HG03060 (cell line): Measurements from ENCODE around the gene RAX2.
"Not testable (repeated sequence)": the region's sequence is repeated elsewhere in the genome, so short reads cannot be mapped to it uniquely, and the experiment has no call there.

Experiments used
- ATAC-seq: cut with Tn5 transposase; IDR thresholded peaks from one replicate; pipeline ENCODE4 v1.9.1; 2021; ENCODE audit warnings: low read depth, moderate number of reproducible peaks; ENCODE audit not compliant: unreplicated experiment

The RAX2 gene

GRCh38 chr19:3762130-3762473 is 9.9 kb downstream of the RAX2 start:
- ATAC-seq, result no peak

GRCh38 chr19:3761382-3762129 is 10.5 kb downstream of the RAX2 start, which contains the start of gene APBA3:
Gene APBA3, minus strand, starts transcription at chr19:3761692. Its CDS starts 1,428 bp downstream, at chr19:3760264.
- ATAC-seq, result peak; percentile 30

- no peak for ATAC-seq
These were observed 11.1 kb downstream of the RAX2 start for GRCh38 chr19:3760871-3761361.

- no peak for ATAC-seq
These were observed 12.4 kb downstream of the RAX2 start for GRCh38 chr19:3759482-3760254.

GRCh38 chr19:3758297-3758696 is 13.7 kb downstream of the RAX2 start:
- ATAC-seq, result not testable (repeated sequence)

- ATAC-seq, result not testable (repeated sequence)
These were observed 14.3 kb downstream of the RAX2 start for GRCh38 chr19:3757705-3758104.

GRCh38 chr19:3753631-3754410 is 18.2 kb downstream of the RAX2 start:
- no peak for ATAC-seq

- no peak for ATAC-seq
These were observed 19.5 kb downstream of the RAX2 start for GRCh38 chr19:3752492-3752891.

GRCh38 chr19:3751236-3751635 is 20.8 kb downstream of the RAX2 start:
- no peak for ATAC-seq

GRCh38 chr19:3750211-3750610 is 21.8 kb downstream of the RAX2 start:
- ATAC-seq, result no peak

GRCh38 chr19:3748965-3749364 is 23.1 kb downstream of the RAX2 start:
- no peak for ATAC-seq

GRCh38 chr19:3746371-3747056 is 25.5 kb downstream of the RAX2 start:
- no peak for ATAC-seq

GRCh38 chr19:3745363-3746045 is 26.5 kb downstream of the RAX2 start:
- ATAC-seq, result no peak

- no peak for ATAC-seq
These were observed 28.5 kb downstream of the RAX2 start for GRCh38 chr19:3743486-3743885.

- ATAC-seq, result no peak
These were observed 31.6 kb downstream of the RAX2 start for GRCh38 chr19:3740431-3740830.

GRCh38 chr19:3738477-3739220 is 33.4 kb downstream of the RAX2 start:
- ATAC-seq, result no peak

- no peak for ATAC-seq
These were observed 34.4 kb downstream of the RAX2 start for GRCh38 chr19:3737487-3738205.

- ATAC-seq, result no peak
These were observed 35.8 kb downstream of the RAX2 start for GRCh38 chr19:3736106-3736724.
